ENCODE results near the gene BCAS3. TPM values are rescaled to one million over a fixed set of nuclear protein-coding genes. Genes with fewer than 3 reads are reported as not detected.

BCAS3 gene
- total RNA-seq, 3 donors from 2014 or later = 21.6 to 33.4 (median 32.1) TPM

GRCh38 chr17:61209106-61209439 is 531.4 kb downstream of the BCAS3 start:
- ATAC-seq = no peak
- H3K4me3 ChIP-seq = no peak overlapping the region
- DNase-seq = no peak
- no peaks in the 10 kb centered on the region for H3K9me3 ChIP-seq
- H3K4me1 ChIP-seq (ENCODE audit: low read depth) = no peaks in the 10 kb centered on the region
- H3K36me3 ChIP-seq (ENCODE audit: low read depth) = no peaks in the 10 kb centered on the region
- no peak for TF ChIP-seq CTCF (IDR thresholded peaks at IDR 0.05)
- intact Hi-C loops (cut with DNase I, micrococcal nuclease) = no loop called here

- H3K4me3 ChIP-seq = no peak overlapping the region
- no peaks in the 10 kb centered on the region for H3K4me1 ChIP-seq (ENCODE audit: low read depth)
- H3K9me3 ChIP-seq = no peaks in the 10 kb centered on the region
- intact Hi-C loops (cut with DNase I, micrococcal nuclease) = no loop called here
- TF ChIP-seq CTCF (IDR thresholded peaks at IDR 0.05) = no peak
- DNase-seq (no peak), ATAC-seq (no peak)
- no peaks in the 10 kb centered on the region for H3K36me3 ChIP-seq (ENCODE audit: low read depth)
Observed at GRCh38 chr17:61209525-61209924, 531.9 kb downstream of the BCAS3 start.

DNA sequence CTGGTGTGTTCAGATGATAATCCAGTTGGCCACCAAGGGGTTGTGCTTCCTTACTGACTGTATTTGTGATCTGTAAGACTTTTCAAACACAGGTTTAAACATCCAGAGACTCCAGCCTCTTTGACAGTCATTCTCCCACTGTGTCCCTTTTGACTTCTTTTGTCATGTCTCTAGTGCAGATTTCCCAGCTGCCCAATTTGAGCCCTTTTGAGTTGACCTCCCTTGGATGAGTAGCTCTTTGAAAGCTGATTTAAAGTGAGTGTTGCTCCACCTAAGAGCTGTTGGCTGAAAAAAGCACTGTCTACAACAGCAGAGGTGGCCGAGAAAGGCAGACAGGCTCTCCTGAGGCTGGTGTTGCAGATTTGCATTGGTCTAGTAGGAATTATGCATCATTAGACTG is 533.6 kb downstream of the BCAS3 start:
- no peak overlapping the region for H3K4me3 ChIP-seq
- intact Hi-C loops (cut with DNase I, micrococcal nuclease) = no loop called here
- H3K9me3 ChIP-seq = no peaks in the 10 kb centered on the region
- no peak for TF ChIP-seq CTCF (IDR thresholded peaks at IDR 0.05)
- DNase-seq (no peak), ATAC-seq (no peak)
- no peaks in the 10 kb centered on the region for H3K4me1 ChIP-seq (ENCODE audit: low read depth)
- no peaks in the 10 kb centered on the region for H3K36me3 ChIP-seq (ENCODE audit: low read depth)

DNA sequence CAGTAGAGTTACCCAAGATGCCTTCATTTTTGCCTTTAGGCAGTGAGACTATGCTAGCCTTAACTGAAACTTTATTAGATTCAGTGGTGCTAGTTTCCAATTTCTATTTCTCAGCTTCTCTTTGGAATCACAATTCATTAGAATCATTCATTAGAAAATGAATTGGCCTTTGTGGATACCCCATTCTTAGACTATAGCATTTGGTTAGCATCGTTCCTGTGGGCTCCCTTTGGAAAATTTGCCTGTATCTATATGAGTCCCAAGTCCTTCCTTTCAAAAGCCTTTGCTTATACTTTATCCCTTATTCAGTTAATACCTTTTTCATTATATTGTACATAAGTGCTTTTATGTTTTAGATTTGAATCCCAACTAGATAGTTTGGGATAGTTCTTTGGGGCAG is 535.0 kb downstream of the BCAS3 start:
- Histone ChIP-seq H3K4me1 (ENCODE audit: low read depth) (no peaks in the 10 kb centered on the region), H3K4me3 (no peak overlapping the region), H3K36me3 (ENCODE audit: low read depth) (no peaks in the 10 kb centered on the region), H3K9me3 (no peaks in the 10 kb centered on the region)
- DNase-seq = no peak
- TF ChIP-seq CTCF (IDR thresholded peaks at IDR 0.05) = no peak
- ATAC-seq = no peak
- intact Hi-C loops (cut with DNase I, micrococcal nuclease) = no loop called here

- ATAC-seq = no peak
- no peak for DNase-seq
- TF ChIP-seq CTCF (IDR thresholded peaks at IDR 0.05) = no peak
- no peaks in the 10 kb centered on the region for H3K9me3 ChIP-seq
- H3K36me3 ChIP-seq (ENCODE audit: low read depth) = no peaks in the 10 kb centered on the region
- no peaks in the 10 kb centered on the region for H3K4me1 ChIP-seq (ENCODE audit: low read depth)
- no peak overlapping the region for H3K4me3 ChIP-seq
- intact Hi-C loops (cut with DNase I, micrococcal nuclease) = no loop called here
Observed at GRCh38 chr17:61214753-61215152, 537.1 kb downstream of the BCAS3 start.

GRCh38 chr17:61216066-61216465 is 538.4 kb downstream of the BCAS3 start:
- Histone ChIP-seq H3K36me3 (ENCODE audit: low read depth) (no peaks in the 10 kb centered on the region), H3K4me3 (no peak overlapping the region), H3K4me1 (ENCODE audit: low read depth) (no peaks in the 10 kb centered on the region), H3K9me3 (no peaks in the 10 kb centered on the region)
- TF ChIP-seq CTCF (IDR thresholded peaks at IDR 0.05) = no peak
- ATAC-seq = no peak
- DNase-seq = no peak
- intact Hi-C loops (cut with DNase I, micrococcal nuclease) = no loop called here

Data from mucosa of descending colon (tissue), 3 donors.